NCI-H446 treated with DMSO at 0.1 percent for 48 hours (cell line): ENCODE data around the gene COL5A1.

ENCODE experiments used
- DNase-seq: peaks from one replicate; lab custom pipeline; 2025; lab: John Stamatoyannopoulos, UW

The COL5A1 gene

GRCh38 chr9:134641173-134641989, at the start of gene COL5A1:
TSS of gene COL5A1 (plus strand) at chr9:134641803. CDS start at chr9:134642188, 385 bp downstream.
- no peak for DNase-seq

DNA sequence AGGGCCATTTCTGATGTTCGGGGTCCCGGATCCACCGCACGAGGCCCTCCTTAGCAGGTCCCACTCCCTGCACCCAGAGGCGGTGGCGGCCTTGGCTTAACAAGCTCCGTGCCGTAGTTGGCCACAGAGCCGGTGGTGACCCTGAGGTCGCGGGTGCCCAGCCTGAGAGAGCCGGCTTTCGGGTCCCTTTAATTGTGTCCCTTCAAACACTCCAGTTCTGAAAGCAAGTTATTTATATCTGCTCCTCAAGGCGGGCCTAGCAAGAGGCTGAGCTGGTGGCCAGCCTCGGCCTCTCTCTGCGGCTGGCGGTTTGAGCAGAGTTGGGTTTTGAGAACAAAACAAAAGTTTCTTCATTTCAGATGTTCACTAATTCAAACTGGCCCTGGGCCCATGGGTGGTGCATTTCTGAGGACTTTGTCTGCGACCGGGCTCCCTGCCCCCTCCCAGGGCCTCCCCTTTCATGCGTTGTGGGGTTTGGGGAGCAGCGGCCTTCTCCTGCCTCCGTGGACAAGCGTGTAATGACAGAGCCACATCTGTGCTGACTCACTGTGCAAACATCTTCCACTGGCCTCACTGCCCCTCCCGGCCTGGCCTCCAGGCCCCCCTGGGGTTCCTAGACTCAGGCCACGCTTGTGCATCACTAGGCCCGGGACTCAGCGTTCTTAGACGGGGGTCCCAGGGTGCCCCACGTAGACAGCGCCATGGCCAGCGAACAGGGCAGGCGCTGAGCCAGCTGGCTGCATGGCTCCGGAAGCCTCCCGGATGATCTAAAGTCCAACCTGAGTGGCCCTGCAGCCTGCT, 49.4 kb upstream of the COL5A1 start:
- no peak for DNase-seq

- DNase-seq: no peak
Measured at GRCh38 chr9:134592819-134593200, 48.8 kb upstream of the COL5A1 start.

- DNase-seq: no peak
Measured at GRCh38 chr9:134593286-134594077, 48.1 kb upstream of the COL5A1 start.

DNA sequence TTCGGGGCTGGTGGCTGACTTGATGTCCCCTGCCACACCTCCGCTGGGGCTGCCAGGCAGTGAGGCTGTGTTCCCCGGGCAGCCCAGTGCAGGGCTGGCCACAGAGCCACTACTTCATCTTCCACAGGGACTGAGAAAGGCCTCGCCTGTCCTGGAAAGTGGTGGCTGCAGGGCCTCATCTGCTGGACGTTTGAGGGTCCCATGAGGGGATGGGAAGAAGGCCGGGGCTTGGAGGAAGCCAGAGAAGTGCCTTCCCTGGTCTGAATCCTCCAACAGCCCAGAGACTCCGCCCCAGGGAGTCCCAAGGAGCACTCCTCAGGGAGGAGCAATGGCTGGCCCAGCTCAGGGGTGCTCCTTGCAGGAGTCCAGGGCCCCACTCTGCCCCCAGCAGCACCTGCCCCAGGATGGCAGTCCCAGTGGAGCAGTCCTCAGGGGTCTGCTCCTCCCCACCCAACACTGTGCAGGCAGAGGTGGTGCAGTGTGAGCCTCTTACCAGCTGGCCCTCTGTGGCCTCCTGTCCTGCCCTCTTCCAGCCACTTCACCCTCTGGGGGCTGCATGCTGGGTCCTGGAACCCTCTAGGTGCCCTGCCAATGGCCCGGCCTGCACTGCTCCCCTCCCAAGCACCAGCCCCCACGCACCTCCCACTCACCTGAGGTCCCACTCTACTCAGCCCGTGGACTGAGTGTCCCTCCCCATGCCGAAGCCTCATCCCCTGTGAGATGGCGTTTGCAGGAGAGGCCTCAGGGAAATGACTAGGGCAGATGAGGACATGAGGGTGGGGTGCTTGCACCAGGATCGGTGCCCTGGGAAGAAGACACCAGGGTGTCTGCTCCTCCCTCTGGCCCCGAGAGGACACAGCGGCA, 47.3 kb upstream of the COL5A1 start:
- no peak for DNase-seq

GRCh38 chr9:134595014-134595413, 46.6 kb upstream of the COL5A1 start:
- no peak for DNase-seq

- no peak for DNase-seq
Measured at GRCh38 chr9:134597041-134597913, 44.3 kb upstream of the COL5A1 start.

- no peak for DNase-seq
Measured at GRCh38 chr9:134597957-134598883, 43.4 kb upstream of the COL5A1 start.

- no peak for DNase-seq
Measured at GRCh38 chr9:134598884-134599245, 42.7 kb upstream of the COL5A1 start.

- DNase-seq: no peak
Measured at GRCh38 chr9:134600371-134600770, 41.2 kb upstream of the COL5A1 start.

- no peak for DNase-seq
Measured at GRCh38 chr9:134600836-134601638, 40.6 kb upstream of the COL5A1 start.

- no peak for DNase-seq
Measured at GRCh38 chr9:134601764-134602163, 39.8 kb upstream of the COL5A1 start.

GRCh38 chr9:134602547-134603362, 38.8 kb upstream of the COL5A1 start:
- DNase-seq: no peak

DNA sequence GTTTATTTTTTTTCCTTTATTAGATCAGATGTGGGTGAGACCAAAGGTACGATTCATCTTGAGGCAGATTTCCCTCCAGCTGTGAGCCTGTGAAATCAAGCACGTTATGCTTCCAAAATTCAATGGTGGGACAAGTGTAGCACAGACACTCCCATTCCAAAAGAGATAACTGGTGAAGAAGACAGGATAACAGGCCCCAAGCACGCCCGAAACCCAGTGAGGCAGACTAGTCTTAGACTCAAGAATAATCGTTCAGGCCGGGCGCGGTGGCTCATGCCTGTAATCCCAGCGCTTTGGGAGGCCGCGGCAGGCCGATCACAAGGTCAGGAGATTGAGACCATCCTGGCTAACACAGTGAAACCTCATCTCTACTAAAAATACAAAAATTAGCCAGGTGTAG, 36.8 kb upstream of the COL5A1 start:
- DNase-seq: no peak

GRCh38 chr9:134605351-134605965, 36.1 kb upstream of the COL5A1 start:
- no peak for DNase-seq

DNA sequence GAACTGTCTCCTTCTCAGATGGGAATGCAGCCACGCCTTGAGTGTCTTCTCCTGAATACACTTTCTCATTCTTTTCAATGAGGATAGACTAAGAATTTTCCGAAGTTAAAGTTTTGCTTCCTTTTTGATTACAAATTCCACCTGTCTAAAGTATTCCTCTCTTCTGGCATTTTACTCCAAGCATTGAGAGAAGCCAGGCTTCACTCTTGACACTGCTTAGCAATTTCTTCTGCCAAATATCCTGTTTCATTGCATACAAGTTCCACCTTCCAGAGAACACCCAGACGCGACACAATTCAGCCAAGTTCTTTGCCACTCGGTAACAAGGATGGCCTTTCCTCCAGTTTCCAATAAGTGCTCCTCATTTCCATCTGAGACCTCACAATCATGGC, 35.6 kb upstream of the COL5A1 start:
- DNase-seq: no peak
